H1 (cell line): ENCODE data around the gene PIP5K1C. TPM values are rescaled to one million over a fixed set of nuclear protein-coding genes. Genes with fewer than 3 reads are reported as not detected.

Experiments used
- CTCF ChIA-PET: fragments of 300-600 bp; sonication (Branson Sonifier 250); formaldehyde crosslinking; loops from one replicate; lab custom pipeline; 2021; ENCODE audit not compliant: partially characterized antibody; lab: Charles Lee
- POLR2A ChIA-PET: fragments of 300-600 bp; sonication (Branson Sonifier 250); formaldehyde crosslinking; loops from one replicate; lab custom pipeline; 2021; ENCODE audit warnings: inconsistent platforms; ENCODE audit not compliant: partially characterized antibody; lab: Charles Lee
- DNase-seq, 2 experiments: peaks; one replicate each; pipeline versions ENCODE4 v3.0.0 to v3.0.0-alpha.2; 2010 to 2022; ENCODE audit warnings: low spot score in 2 of 2, low read depth in 1 of 2, mixed read lengths in 1 of 2
- FAIRE-seq: peaks from 2 replicates; lab custom pipeline; 2011; peaks lifted over from hg19 to GRCh38; lab: Jason Lieb, UNC
- H2AFZ ChIP-seq: 2 replicates; pipeline ENCODE4 v1.8.1; 2012; ENCODE audit warnings: low read length, inconsistent platforms
- H2AK5ac ChIP-seq: 2 replicates; pipeline ENCODE4 v1.6.1; 2013; ENCODE audit warnings: low read depth, low read length
- H2BK120ac ChIP-seq: replicated peaks from 2 replicates; pipeline ENCODE3; 2013; ENCODE audit warnings: low read depth, low read length, inconsistent platforms
- H2BK12ac ChIP-seq: 2 replicates; pipeline ENCODE4 v1.6.1; 2013; ENCODE audit warnings: low read depth, low read length
- H2BK15ac ChIP-seq: 2 replicates; pipeline ENCODE4 v1.6.1; 2013; ENCODE audit warnings: low read length
- H2BK20ac ChIP-seq: 2 replicates; pipeline ENCODE4 v1.6.1; 2013; ENCODE audit warnings: low read length
- H2BK5ac ChIP-seq: 2 replicates; pipeline ENCODE4 v1.6.1; 2013; ENCODE audit warnings: low read depth, low read length
- H3K14ac ChIP-seq: 2 replicates; pipeline ENCODE4 v1.6.1; 2013; ENCODE audit warnings: inconsistent platforms; ENCODE audit not compliant: insufficient read length
- H3K18ac ChIP-seq: 2 replicates; pipeline ENCODE4 v1.6.1; 2013; ENCODE audit warnings: low read length; ENCODE audit errors: extremely low read depth
- H3K23ac ChIP-seq: 2 replicates; pipeline ENCODE4 v1.6.1; 2013; ENCODE audit warnings: inconsistent platforms; ENCODE audit not compliant: insufficient read length
- H3K23me2 ChIP-seq: 2 replicates; pipeline ENCODE4 v1.6.1; 2013; ENCODE audit warnings: low read depth, low read length
- H3K27ac ChIP-seq: 2 replicates; pipeline ENCODE4 v1.6.1; 2011; ENCODE audit warnings: low read depth, low read length, inconsistent platforms
- H3K27me3 ChIP-seq, 4 experiments: replicated peaks in 1 of 4; 1 replicate in 1 of 4; 2 replicates in 3 of 4; pipeline versions ENCODE4 v1.6.1 to v1.8.1; 2011 to 2013; ENCODE audit warnings: low read length in 3 of 4, mild to moderate bottlenecking in 3 of 4, inconsistent platforms in 2 of 4, mixed read lengths in 2 of 4, moderate library complexity in 1 of 4; ENCODE audit not compliant: control insufficient read depth in 3 of 4, insufficient read depth in 3 of 4; ENCODE audit errors: extremely low read depth in 1 of 4
- H3K36me3 ChIP-seq, 4 experiments: 2 replicates each; pipeline versions ENCODE4 v1.6.1 to v1.8.1; 2011 to 2013; ENCODE audit warnings: mild to moderate bottlenecking in 4 of 4, low read length in 3 of 4, moderate library complexity in 2 of 4, control low read depth in 1 of 4, inconsistent platforms in 1 of 4; ENCODE audit not compliant: insufficient read depth in 4 of 4, control insufficient read depth in 2 of 4
- H3K4ac ChIP-seq: replicated peaks from 2 replicates; pipeline ENCODE3; 2013; ENCODE audit warnings: low read length, low read depth, mixed read lengths, inconsistent platforms; ENCODE audit not compliant: insufficient read length
- H3K4me1 ChIP-seq, 4 experiments: replicated peaks in 1 of 4; 1 replicate in 1 of 4; 2 replicates in 3 of 4; pipeline versions ENCODE4 v1.6.1 to v1.8.1; 2011 to 2013; ENCODE audit warnings: low read length in 3 of 4, inconsistent platforms in 2 of 4, mixed read lengths in 1 of 4; ENCODE audit not compliant: insufficient read depth in 4 of 4, control insufficient read depth in 3 of 4
- H3K4me2 ChIP-seq, 2 experiments: 2 replicates each; pipeline versions ENCODE4 v1.6.1 to v1.8.1; 2011 to 2013; ENCODE audit warnings: low read depth in 2 of 2, low read length in 2 of 2, control low read depth in 1 of 2, inconsistent platforms in 1 of 2, mild to moderate bottlenecking in 1 of 2; ENCODE audit not compliant: insufficient read depth in 1 of 2
- H3K4me3 ChIP-seq, 4 experiments: fragments of 200-600, 300-600 bp in 1 of 4; sonication (generic), shearing (Covaris generic), sonication (Bioruptor Twin) in 1 of 4; 2 replicates each; pipeline versions ENCODE4 v1.5.1 to v1.8.1; 2011 to 2016; ENCODE audit warnings: low read length in 4 of 4, low read depth in 3 of 4, control low read depth in 2 of 4, inconsistent platforms in 2 of 4, mild to moderate bottlenecking in 2 of 4, mixed read lengths in 1 of 4, moderate library complexity in 1 of 4; ENCODE audit not compliant: insufficient read depth in 2 of 4; ENCODE audit errors: extremely low read depth in 1 of 4
- H3K56ac ChIP-seq: replicated peaks from 2 replicates; pipeline ENCODE3; 2013; ENCODE audit warnings: low read depth, mild to moderate bottlenecking, mixed read lengths, low read length, inconsistent platforms; ENCODE audit not compliant: insufficient read length
- H3K79me1 ChIP-seq: 2 replicates; pipeline ENCODE4 v1.6.1; 2013; ENCODE audit warnings: low read depth, low read length, control low read depth
- H3K79me2 ChIP-seq, 2 experiments: 2 replicates each; pipeline versions ENCODE4 v1.6.1 to v1.8.1; 2012 to 2013; ENCODE audit warnings: low read length in 2 of 2, mild to moderate bottlenecking in 2 of 2, inconsistent platforms in 1 of 2; ENCODE audit not compliant: insufficient read depth in 2 of 2, control insufficient read depth in 1 of 2
- H3K9ac ChIP-seq, 4 experiments: replicated peaks in 1 of 4; 1 replicate in 1 of 4; 2 replicates in 3 of 4; pipeline versions ENCODE4 v1.6.1 to v1.8.1; 2011 to 2013; ENCODE audit warnings: low read depth in 3 of 4, low read length in 3 of 4, control low read depth in 2 of 4, mild to moderate bottlenecking in 2 of 4, moderate library complexity in 2 of 4, inconsistent platforms in 1 of 4; ENCODE audit errors: extremely low read depth in 1 of 4
- H3K9me3 ChIP-seq, 2 experiments: 2 replicates each; pipeline versions ENCODE4 v1.6.1 to v1.8.1; 2012 to 2013; ENCODE audit warnings: mild to moderate bottlenecking in 2 of 2, moderate library complexity in 2 of 2, control low read depth in 1 of 2, inconsistent platforms in 1 of 2, low read depth in 1 of 2, low read length in 1 of 2, mixed read lengths in 1 of 2; ENCODE audit not compliant: insufficient read depth in 2 of 2
- H4K20me1 ChIP-seq, 2 experiments: replicated peaks in 1 of 2; 2 replicates each; pipeline versions ENCODE3 to v1.8.1; 2011 to 2013; ENCODE audit warnings: inconsistent platforms in 2 of 2, low read length in 2 of 2, mild to moderate bottlenecking in 1 of 2; ENCODE audit not compliant: insufficient read depth in 2 of 2, control insufficient read depth in 1 of 2
- H4K5ac ChIP-seq: 2 replicates; pipeline ENCODE4 v1.6.1; 2013; ENCODE audit warnings: low read length, low read depth, mixed read lengths, inconsistent platforms; ENCODE audit not compliant: insufficient read length
- H4K8ac ChIP-seq: 2 replicates; pipeline ENCODE4 v1.8.0; 2013; ENCODE audit warnings: mild to moderate bottlenecking, moderate library complexity, low read length, inconsistent platforms; ENCODE audit not compliant: insufficient read depth; ENCODE audit errors: extremely low read depth
- H4K91ac ChIP-seq: replicated peaks from 2 replicates; pipeline ENCODE3; 2013; ENCODE audit warnings: low read length, mixed read lengths, inconsistent platforms; ENCODE audit not compliant: insufficient read length
- CHD2 ChIP-seq: IDR thresholded peaks from 2 replicates; pipeline ENCODE4 v1.6.1; 2012; ENCODE audit warnings: low read length, improper control_type of control experiment
- GTF2F1 ChIP-seq: IDR thresholded peaks from 2 replicates; pipeline ENCODE4 v1.6.1; 2012; ENCODE audit warnings: low read depth, low read length, improper control_type of control experiment, borderline replicate concordance
- RXRA ChIP-seq: IDR thresholded peaks from 2 replicates; pipeline ENCODE4 v1.6.1; 2011; ENCODE audit warnings: low read depth, mild to moderate bottlenecking, low read length, moderate library complexity; ENCODE audit not compliant: insufficient read depth
- SP2 ChIP-seq: IDR thresholded peaks from 2 replicates; pipeline ENCODE4 v1.6.1; 2012; ENCODE audit warnings: mild to moderate bottlenecking, low read length, inconsistent platforms
- TBP ChIP-seq: IDR thresholded peaks from 2 replicates; pipeline ENCODE4 v1.6.1; 2011; ENCODE audit warnings: low read depth, low read length, improper control_type of control experiment
- USF2 ChIP-seq: IDR thresholded peaks from 2 replicates; pipeline ENCODE4 v1.6.1; 2011; ENCODE audit warnings: low read length, improper control_type of control experiment
- WGBS, 2 experiments: shearing (Covaris generic) in 1 of 2; methylation state at CpG; one replicate each; pipeline versions ENCODE4 v1.1.6 to v1.1.7; 2013 to 2015; ENCODE audit warnings: low lambda C conversion rate in 2 of 2, mixed read lengths in 2 of 2, inconsistent platforms in 1 of 2, low coverage in 1 of 2, missing lambda C conversion rate in 1 of 2; ENCODE audit not compliant: insufficient replicate concordance in 2 of 2, insufficient coverage in 1 of 2, insufficient read length in 1 of 2; ENCODE audit errors: extremely low coverage in 1 of 2, missing lambda C conversion rate in 1 of 2; 5-methylcytosine and 5-hydroxymethylcytosine counted together
- polyA plus RNA-seq, 7 experiments: library from polyadenylated mRNA; depleted of rRNA in 3 of 7; stranded (reverse) in 5 of 7; unstranded in 2 of 7; fragments of >200 nt in 5 of 7; fragments of 200-250 nt in 2 of 7; gene quantifications; 1 replicate in 5 of 7; 2 replicates in 1 of 7; 4 replicates in 1 of 7; pipeline versions ENCODE4 v1.2.1 to v1.2.3, GENCODE V29; 2011 to 2013; ENCODE audit warnings: missing spikeins in 2 of 7, mixed read lengths in 2 of 7
- total RNA-seq: library from RNA; stranded (reverse); fragmentation: NEBNext Ultra II Directional; extraction: Animal tissue kit (Norgen Biotek cat#: 25700); gene quantifications from 2 replicates; pipeline ENCODE4 v1.2.1, GENCODE V29; 2021
- TF ChIP-seq, protein P1 (sequence below): IDR thresholded peaks from 2 replicates; pipeline ENCODE4 v1.6.1; 2012; ENCODE audit warnings: inconsistent platforms

Gene PIP5K1C
- total and polyA plus RNA-seq, 2 of the 8 experiments (the other 6 are each of a cell fraction or from before 2014, with no cell fraction given) = 10.6 to 32.9 TPM

- Histone ChIP-seq H2BK20ac (no peak overlapping the region), H2BK120ac (no peak overlapping the region), H3K4ac (no peak overlapping the region), H3K18ac (no peak overlapping the region; the same call in 1 of the 2 replicates), H3K23ac (no peak overlapping the region), H4K5ac (no peak overlapping the region), H3K14ac (no peak overlapping the region), H3K27ac (no peak overlapping the region), H3K9me3 (no peaks in the 10 kb centered on the region), H3K4me2 (peak overlapping the region; percentile 87 to 98), H3K56ac (no peak overlapping the region), H3K79me1 (no peaks in the 10 kb centered on the region), H2BK12ac (no peak overlapping the region), H2AFZ (no peak overlapping the region), H3K4me3 (peak overlapping the region; percentile 65 to 81 (median 70)), H3K23me2 (peaks cover 8% of the 10 kb centered on the region; the same call in 1 of the 2 replicates), H2AK5ac (no peak overlapping the region), H3K9ac (no peak overlapping the region), H4K20me1 (no peaks in the 10 kb centered on the region), H3K27me3 (peaks cover 0 to 3% (median 0%) of the 10 kb centered on the region in 4 experiments; a peak in 2 of 7 replicates), H3K36me3 (no peaks in the 10 kb centered on the region), H4K8ac (no peak overlapping the region), H3K79me2 (no peaks in the 10 kb centered on the region), H4K91ac (no peak overlapping the region), H2BK15ac (no peak overlapping the region), H3K4me1 (peaks cover 0 to 16% (median 10%) of the 10 kb centered on the region in 4 experiments; a peak in 6 of 7 replicates), H2BK5ac (no peak overlapping the region)
- DNase-seq = peak; percentile 90 to 100
- ChIA-PET POLR2A (interaction anchor here (0.6 to 2.0 kb wide), 5 partner anchors 8 to 41 kb away, joined by 3 to 7 read pairs (median 5); partner anchors contain the start of genes MRPL54 and TJP3), CTCF (interaction anchor here (1.0 to 5.8 kb wide), 12 partner anchors 13 to 267 kb away, joined by 3 to 66 read pairs (median 4); partner anchors contain the start of genes ATCAY and TJP3)
- 31% methylated on average over 38 of the region's 46 CpGs; no CpG with 5 or more reads in 1 of the 2 experiments for WGBS, 2 experiments
- FAIRE-seq = peak; percentile 13
- peak; percentile 71; the same call in 1 of the 2 replicates for TF ChIP-seq CHD2
- no peak for TF ChIP-seq GTF2F1
- TF ChIP-seq, protein P1, sequence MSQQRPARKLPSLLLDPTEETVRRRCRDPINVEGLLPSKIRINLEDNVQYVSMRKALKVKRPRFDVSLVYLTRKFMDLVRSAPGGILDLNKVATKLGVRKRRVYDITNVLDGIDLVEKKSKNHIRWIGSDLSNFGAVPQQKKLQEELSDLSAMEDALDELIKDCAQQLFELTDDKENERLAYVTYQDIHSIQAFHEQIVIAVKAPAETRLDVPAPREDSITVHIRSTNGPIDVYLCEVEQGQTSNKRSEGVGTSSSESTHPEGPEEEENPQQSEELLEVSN = no peak
- TF ChIP-seq SP2 = no peak
- 0 out of 2 replicates have a peak, but pooled peaks have one; percentile 45 for TF ChIP-seq RXRA
- peak; percentile 56; the same call in 1 of the 2 replicates for TF ChIP-seq TBP
- TF ChIP-seq USF2 = no peak
Measured at GRCh38 chr19:3721131-3721886, 21.0 kb upstream of the PIP5K1C start.
